NCI-H1092 (cell line): ENCODE measurements around the gene ENOX1.

Experiments
- DNase-seq: peaks from one replicate; lab custom pipeline; 2025; lab: John Stamatoyannopoulos, UW

ENOX1 gene

DNA sequence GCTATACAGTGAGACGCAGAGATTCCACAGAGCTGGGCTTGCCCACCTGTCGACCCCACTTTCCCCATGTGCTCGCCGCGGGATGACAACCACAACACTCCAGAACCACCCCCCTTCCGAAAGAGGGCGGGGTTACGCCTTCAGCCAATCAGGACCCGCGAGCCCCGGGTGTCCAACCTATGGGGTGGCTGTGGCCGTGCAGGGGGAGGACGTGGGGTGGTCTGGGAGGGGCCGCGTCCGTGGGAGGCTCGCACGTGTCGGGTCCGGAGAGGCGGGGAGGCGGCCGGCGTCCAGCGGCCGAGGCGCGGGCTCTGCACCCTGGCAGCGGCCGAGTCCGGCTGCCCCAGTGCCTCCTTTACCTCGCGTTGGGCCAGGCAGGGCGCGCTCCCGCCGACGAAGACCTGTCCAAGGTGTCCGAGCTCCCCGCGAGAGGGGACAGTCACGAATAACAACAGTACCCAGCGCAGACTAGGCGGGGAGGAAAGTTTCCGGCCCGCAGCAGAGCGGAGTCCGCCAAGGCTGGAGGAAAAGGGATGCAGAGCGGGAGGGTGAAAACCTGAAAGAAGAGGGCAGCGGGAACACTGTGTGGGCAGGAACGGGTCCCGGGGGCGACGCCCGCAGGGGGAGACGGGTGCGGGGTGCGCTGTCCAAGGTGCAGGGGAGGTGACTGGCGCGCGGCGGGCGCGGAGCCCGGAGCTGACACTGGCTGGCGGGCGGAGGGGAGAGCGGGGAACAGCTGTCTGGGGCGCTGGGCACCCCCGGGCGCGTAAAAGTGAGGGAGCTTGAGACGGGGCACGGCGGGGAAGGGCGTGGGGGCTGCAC lies 911 bp downstream of the ENOX1 start:
- DNase-seq = peak; percentile 36

DNA sequence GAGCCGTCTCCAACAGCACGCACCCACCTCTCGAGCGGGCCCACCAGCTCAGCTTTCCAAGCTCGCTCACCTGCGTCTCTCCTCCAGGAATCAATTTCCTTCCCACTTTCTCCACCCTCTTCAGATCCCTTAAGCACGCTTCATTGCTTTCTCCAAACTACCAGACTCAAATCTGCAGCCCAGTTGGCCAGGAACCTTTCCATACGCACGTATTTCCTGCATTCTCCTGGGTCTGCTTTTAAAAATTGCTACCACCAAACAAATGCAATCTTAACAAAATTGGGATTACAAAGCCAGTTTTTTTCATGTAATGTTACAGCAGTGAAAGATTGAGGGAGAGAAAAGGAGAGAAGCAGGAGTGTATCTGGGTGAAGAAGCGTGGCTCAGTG lies 1.5 kb downstream of the ENOX1 start:
- no peak for DNase-seq

DNA sequence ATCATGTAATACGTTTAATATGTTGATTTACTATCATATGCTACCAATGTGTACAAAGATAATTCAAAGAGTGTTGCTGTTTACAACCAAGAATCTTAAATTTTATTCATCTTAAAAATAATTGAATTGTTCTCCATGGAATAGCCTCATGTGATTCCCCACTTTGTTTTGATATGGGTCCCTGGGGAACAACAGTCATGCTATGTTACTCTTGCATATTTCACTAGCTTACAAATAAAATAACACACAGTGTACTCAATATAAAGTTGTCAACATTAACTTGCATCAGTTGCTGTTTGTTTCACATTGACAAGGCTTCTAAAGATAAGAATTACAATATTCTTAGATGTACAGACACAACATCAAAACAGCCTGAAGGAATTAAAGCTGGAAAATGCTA lies 2.3 kb downstream of the ENOX1 start:
- no peak for DNase-seq

DNA sequence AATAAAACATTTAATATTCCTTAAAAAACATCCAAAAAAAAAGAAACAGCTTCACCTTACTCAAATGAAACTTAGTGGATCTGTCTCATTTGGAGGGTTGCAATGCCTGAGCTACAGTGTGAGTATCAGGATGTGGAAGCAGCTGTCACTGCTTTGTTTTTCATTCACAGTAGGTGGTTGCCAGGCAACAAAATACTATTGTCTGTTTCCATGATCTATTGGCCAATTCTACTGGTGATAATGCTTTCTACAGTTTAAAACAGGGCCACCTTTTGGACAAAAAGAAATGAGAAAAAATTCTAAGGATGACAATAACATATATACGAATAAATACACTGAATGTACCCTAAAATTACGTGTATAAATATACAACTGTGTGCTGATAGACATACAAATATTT lies 3.0 kb downstream of the ENOX1 start:
- DNase-seq = peak; percentile 49

DNA sequence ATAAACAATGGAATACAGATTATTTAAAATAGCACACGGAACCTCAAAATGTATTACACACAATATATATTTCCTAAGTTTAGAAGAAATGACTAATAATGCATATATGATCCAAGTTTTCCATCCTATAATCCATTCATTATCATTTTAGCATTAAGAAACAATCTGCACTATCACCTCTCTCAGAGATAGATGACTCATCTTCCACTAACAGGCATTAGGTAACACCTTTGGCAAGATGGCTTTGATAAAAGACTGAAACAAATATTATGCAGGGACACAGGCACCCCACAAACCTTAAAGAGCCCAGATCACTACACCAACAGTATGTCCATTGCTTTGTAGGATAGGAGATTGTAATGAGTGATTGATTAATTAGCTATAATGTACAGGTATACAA lies 4.1 kb downstream of the ENOX1 start:
- no peak for DNase-seq

DNA sequence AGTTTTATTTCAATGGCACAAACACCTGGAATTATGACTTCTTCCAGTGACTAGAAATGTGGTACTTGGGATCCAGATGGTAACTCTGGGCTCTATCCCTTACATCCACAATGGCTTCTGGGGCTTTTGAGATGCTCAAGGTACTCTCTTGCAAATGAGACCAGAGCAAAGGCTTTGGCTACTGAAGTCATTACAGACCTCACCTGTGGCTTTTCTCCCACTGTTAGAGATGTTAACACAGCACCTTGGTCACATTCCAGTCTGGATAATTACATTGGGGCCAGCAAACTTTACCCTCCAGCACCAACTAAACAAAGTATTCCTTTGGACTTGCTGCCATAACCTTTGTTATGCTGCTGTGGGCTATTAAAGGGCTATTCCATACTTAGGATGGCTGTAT lies 6.1 kb downstream of the ENOX1 start:
- no peak for DNase-seq

DNA sequence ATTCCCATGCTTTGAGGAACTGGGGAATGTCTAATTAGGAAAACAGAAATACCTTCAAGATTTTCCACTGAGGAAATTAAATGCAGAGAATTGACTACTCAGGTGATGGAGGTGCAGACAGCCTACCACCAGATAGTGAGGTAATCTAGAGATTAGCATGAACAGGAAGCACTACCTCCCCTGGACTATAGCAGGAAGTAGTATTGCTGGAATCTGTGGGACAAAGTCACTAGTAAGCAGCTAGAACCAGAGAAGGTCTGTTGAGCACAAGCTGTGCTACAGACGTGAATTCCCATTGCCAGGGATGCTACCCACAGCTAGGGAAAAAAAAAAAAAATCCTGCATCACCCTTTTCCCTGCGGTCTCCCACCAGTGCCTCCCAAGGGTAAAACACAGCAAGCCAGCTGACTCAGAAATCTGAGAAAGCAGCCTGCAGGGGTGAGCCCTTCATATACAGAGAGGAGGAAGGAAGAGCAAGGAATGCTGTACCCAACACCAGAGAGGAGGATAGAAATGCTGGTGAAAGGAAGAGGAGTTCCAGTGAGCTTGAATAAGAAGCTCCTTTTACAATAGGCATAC lies 10.2 kb downstream of the ENOX1 start:
- DNase-seq = no peak

DNA sequence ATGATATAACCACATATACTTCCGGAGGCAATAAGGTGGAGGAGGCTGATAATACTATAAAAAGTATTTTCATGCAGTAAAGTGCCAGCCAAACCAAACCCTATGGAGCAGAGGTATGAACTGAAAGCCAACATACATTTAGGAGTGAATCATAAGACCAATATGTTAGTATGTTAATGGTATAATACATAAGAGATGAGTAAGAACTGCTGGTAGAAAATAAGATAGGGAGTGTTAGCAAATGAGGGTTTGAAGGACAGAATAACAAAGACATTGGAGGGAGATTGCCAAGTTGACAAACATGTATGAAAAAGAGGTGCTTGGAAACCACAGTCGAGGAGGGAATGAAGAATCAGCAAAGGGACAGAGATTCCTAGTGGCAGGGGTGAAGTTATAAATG lies 10.8 kb downstream of the ENOX1 start:
- DNase-seq = no peak

DNA sequence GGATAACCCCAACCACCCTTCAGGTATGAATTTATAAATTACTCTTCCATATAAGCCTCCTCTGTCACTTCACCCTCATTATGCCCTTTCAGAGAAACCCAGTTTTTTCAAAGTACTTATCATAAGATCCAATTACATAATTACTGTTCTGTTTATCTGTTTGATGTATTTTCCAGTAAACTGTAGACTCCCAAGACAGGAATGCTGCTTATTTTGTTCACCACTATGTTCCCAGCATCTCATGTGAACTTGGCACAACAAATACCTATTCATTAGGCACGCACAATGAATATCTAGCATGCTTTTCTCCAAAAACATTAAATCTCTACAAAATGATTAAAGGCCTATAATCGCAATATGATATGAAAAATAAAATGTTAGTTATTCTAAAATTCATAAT lies 13.2 kb downstream of the ENOX1 start:
- no peak for DNase-seq

DNA sequence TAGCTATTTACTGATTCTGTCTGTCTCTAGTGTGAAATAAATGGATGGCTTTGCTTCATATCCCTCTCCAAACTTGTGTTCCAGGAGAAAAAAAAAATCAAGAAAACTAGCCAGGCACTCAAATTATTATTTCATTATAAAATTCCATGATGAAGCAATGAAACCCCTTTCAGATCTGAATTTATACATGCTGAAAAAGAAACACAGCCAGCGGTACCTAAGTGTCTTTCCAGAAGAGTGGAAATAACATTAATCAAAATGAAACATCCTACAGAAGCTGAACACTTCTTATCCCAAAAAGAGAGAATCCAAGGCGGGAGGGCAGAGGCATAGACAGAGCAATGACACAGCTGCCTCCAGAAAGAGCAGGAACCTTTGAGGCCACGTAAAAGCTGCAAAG lies 15.9 kb downstream of the ENOX1 start:
- DNase-seq = no peak

DNA sequence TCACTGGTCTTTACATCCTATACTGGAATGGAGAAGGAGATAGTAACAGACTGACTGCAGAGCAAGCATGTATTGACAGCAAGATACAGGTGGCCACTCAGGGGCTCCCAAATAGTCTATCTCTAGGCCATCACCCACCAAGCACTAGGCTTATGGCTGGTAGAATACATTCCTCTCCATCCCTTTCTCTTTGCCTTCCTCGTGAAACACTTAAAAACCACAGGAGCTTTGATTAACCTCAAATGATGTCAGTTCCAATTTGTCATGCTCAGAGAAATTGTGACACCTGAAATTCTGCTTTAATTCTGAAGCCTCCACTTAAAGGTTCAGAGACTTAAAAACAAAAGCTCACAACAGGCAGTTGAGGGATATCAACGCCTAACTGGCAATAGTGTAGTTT lies 17.2 kb downstream of the ENOX1 start:
- DNase-seq = no peak

DNA sequence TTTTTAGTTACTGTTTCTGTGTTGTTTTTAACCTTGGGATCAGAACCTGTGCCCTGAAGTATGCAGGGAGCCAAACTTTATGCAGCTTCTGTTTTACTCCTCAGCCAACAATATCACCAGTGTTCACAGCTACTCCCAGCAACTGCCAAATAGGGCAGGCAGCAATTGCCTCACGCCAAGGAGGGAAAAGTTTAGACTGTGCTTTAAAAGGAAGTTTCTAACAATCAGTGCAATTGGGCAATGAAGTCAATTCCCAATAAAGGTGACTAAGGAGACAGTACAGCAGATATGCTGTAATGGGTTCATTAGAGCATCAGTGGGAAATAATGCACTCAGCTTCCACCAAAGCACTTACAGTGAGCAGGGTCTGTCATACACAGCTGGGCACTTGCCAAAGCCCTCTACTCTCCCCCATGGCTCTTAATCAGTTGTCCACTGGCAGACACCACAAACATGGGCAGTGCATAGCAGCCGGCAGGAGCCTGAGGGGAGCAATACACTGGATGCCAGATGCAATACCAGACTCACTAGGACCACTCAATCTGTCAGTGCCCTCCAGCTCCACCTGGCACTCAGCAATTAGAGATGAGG lies 19.3 kb downstream of the ENOX1 start:
- DNase-seq = peak; percentile 66

DNA sequence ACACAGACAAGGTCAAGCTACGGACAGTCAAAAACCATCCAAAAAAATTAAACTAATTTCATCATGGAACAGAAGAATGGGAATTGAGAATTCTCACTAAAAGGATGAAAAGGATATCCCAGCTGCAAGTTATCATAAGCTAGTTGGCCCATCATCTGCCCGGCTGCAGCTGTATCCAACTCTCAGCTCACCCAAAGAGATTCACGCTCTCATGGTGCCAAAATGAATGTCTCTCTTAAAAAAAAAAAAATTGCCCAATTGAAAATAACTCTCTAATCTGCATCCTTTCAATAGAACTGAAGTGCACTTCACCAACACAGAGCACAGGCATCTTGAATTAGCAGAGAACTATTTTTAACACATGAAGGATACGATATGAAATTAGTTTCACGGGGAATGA lies 20.0 kb downstream of the ENOX1 start:
- DNase-seq = no peak

DNA sequence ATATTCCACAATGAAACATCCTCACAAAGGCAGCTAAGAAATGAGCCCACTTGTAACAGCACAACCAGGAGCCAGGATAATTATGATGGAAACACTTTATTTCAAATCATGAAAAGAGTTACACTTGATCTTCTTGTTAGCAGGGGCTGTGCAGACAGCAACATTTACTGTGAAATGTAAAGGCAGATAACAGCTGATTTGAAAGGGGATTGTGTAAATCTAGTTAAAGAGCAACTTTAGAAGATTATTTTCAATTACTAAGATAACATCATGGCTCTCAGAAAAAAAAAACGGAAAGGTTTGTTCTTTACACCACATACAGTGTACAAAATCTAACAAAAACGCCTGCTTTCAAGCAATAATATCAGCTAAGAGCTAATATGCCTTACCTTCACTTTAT lies 22.4 kb downstream of the ENOX1 start:
- DNase-seq = no peak

DNA sequence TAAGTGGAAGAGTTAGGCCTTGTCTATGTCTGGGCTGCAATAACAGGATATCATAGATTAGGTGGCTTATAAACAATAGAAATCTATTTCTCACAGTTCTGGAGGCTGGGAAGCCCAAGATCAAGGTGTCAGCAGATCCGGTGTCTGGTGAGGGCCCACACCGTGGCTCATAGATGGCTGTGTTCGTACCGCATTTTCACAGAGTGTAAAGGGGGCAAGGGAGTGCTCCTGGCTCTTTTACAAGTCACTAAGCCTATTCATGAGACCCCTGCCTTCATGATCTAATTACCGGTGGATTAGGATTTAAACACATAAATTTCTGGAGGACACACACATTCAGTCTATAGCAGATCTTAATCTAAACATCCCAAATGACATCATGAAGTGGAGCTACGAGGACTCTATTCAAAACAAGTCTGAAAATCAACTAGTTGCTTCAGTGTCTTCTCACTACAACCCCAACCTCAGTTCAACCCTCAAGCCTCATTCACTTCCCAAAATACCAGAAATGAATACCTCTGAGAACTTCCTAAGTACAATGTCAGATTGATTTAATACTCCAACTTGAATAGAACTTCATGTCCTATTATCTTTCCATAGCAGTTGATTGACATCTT lies 23.5 kb downstream of the ENOX1 start:
- no peak for DNase-seq

DNA sequence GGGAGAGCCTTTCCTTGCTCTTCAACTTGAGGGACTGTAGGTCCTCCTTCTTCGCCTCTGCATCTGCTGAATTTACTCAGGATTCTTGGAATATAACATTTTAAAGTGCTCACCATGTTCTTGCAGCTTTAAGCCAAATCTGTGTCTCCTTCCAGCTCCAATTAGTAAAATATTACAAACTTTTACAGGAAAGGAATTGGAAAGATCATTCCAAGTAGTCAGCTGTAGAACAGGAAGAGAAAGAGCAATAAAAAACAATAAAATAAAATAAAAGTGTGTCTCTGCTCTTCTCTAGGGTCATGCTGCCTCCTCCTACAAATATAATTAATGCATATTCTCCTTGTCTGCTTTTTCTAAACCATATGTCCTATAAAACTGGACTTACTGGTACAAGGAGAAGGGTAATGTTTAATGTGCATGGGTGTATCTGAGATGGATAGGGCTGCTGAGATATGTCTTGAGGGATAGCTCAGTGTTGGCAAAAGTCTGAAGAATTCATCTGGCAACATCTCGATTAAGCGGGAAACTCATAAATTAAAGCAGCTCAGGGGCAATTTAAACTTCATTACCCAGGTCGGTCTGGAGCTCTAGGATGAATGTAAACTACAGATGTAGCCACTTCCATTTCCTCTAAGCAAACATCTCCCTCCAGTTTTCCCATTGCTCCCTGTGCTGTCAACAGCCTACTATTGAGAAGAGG lies 25.0 kb downstream of the ENOX1 start:
- no peak for DNase-seq

DNA sequence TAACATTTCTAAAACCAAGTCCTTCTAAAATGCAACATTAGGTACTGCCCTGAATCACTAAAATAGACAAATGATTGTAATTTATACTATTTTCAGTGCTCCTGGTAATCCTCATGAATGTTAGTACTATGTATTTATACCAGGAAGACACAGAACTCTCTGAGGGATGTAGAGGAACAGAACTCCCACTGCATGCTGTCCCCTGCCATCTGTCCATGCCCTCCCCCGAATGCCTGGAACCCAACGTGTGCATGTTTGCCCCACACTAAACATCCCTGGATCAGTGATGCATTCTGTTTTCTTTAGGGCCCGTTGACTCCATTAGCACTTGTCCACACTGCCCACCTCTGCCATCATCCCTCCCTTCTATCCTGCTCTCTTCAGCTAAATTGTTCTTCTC lies 26.5 kb downstream of the ENOX1 start:
- DNase-seq = no peak

DNA sequence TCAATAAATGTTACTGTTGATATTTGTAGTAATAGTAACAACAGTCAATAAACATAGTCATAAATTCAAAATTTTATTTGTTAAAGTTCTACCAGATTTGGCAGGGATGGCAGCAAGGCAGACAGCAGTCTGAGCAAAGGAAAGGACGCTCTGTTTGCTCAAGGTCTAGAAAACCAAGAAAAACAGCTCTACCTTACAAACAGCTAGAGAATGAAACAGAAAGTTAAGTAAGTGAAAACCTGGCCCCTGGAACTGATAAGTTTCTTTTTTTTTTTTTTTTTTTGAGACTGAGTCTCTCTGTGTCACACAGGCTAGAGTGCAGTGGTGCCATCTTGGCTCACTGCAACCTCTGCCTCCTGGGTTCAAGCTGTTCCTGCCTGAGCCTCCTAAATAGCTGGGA lies 27.9 kb downstream of the ENOX1 start:
- no peak for DNase-seq

DNA sequence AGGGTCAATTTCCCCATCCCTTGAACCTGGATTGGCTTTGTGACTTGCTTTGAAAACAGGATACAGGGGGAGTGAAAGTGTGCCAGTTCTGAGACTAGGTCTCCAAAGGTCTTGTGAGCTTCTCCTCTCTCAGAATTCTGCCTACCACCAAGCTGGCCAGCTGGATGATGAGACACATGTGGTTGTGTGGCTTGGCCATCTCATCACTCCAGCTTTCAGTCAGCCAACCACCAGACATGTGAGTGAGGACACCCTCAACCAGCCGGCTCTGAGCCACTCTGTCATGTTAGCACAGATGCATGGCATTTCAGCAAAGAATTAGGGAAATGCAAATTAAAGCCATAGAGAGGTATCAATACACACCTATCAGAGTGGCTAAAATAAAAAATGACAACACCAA lies 29.5 kb downstream of the ENOX1 start:
- no peak for DNase-seq

DNA sequence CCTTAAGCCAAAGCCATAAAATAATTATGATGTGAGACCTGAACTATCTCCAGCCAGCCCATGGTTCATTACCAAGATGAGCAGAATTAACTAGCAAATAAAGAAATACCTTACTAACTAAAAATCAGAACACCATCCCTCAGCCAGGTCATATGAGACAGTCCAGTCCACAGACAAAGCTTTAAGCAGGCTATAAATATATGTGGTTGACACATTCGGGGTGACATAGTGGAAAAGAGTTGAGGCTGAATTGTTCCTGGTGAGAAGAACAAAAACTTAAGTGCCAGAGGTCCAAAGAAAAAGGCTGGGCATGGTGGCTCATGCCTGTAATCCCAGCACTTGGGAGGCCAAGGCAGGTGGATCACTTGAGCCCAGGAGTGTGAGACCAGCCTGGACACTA lies 30.9 kb downstream of the ENOX1 start:
- DNase-seq = no peak

DNA sequence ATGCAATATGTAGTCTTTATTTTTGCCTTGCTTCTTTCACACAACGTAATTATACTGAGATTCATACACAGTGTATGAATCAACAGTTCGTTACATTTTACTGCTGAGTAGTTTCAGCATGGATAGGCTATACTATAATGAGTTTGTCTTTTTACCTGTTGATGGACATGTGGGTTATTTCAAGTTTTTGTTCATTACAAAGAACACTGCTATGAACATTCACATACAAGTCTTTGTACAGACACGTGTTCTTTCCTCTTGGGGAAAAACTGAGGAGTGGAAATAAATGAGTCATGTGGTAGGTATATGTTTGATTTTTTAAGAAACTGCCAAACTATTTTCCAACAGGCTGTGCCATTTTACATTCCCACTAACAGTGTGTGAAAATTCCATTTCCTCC lies 35.1 kb downstream of the ENOX1 start:
- no peak for DNase-seq

DNA sequence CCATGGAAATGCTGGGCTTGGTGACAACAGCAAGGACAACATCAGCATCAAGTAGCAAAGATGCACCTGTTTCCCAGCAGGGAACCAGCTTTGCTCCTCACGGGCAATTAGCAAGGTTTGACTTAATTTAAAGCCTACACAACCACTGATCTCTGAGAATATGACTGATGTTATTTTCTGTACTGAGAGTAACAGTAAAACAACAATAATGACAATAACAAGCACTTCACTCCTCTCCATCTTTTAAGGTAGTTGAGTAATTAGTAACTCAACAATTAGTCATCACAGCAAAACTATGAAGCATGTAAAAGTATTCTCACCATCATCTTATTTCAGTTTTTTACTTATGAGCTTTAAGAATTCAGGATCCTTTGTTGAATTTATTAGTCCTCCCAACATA lies 37.3 kb downstream of the ENOX1 start:
- no peak for DNase-seq
